NCI-H2081 treated with DMSO at 0.1 percent for 48 hours (cell line): ENCODE measurements around the gene GNB1L.

ENCODE experiments used
- DNase-seq: peaks from one replicate; lab custom pipeline; 2025; lab: John Stamatoyannopoulos, UW

Gene GNB1L

GRCh38 chr22:19808873-19809478, 45.7 kb downstream of the GNB1L start:
- no peak for DNase-seq

- DNase-seq: no peak
These were observed 46.5 kb downstream of the GNB1L start for GRCh38 chr22:19807914-19808872.

DNA sequence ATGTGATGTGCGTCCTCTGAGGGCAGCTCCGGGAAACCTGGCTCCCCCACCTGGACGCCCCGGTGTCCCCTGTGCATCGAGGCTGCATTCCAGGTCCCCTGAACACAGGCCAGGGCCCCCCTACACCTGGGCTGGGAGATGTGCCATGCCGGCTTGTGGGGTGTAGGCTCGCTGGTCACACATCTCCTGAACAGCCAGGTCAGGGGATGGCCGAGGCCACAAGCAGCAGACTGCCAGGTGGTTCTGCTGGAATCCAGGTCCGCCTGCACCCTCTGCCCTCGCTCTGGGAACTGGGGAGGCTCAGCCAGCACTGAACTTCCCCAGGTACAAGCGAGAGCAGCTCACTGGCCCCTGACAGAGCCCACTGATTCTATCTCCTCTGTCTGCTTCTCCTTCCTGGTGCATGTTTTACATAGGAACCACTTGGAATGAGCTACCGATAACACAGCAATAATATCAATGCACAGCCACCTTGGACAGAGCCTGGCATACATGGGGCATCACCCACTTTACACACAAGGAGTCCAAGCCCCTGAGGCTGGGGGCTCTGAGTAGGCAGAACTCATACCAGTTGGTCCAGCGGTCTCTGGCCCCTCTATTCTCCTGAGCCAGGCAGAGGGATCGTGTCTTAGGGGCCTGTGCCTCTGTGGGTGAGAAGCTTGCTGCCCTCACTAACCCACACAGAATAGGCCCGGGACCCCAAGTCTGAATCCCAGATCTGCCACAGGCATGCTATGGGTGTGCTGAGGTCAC, 47.3 kb downstream of the GNB1L start:
- DNase-seq: no peak

DNA sequence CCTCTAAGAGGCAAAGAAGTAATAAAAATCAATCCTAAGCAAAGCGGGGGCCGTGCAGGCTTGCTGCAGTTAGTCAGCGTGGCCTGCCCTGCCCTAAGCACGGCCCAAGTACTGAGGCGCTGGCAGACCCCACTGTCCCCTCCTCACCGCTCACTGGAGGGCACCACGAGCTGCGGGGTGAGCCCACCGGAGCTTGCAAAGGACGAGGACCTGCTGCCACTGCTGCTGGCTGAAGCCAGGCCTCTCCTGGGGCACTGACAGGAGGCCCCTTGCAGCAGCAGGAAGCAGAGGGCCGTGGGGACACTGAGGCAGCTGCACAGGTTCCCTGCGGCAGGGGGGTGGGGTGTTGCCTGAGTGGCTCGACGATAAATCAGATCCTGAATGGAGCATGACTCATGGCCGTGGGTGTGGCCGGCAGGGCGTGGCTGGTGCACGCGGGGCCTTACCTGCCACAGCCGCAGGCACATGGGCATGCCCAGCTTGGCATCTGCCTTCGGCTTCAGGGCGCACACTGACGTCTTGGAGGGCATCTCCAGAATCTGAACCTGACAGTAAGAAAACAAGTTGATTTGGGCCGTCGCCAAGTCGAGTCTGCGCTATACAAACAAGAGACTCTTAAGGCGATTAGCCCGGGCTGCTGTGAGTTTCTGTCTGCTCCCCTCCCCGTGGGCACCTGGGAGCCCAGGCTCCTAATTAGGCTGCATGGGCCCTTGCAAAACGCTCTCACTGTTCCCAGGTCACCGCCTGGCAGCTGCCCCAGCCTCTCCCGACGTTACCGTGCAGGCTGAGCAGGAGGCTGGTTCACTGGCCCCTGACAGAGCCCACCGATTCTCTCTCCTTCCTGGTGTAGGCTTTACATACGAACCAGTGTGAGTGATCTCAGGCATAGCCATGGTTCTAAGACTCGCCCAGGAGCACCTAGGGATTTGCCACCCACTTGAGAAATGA, 48.2 kb downstream of the GNB1L start:
- DNase-seq: no peak

DNA sequence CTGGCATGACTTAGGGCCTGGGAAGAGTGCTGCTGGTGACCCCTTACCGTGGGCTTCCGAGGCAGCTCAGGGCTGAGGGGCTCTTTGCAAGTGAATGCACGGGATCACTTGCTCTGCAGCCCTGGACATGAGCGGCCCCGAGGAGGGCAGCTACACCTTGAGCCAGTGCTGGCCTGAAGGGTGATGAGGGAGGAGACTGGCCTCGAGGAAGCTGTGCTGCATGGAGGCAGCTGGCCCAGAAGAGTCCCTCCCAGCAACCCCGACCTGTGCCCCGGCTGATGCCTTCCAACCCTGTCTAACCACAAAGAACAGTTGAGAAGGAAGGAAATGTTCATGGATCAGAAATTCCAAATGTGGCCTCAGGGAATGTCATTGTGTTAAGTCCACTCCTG, 48.9 kb downstream of the GNB1L start:
- no peak for DNase-seq

- no peak for DNase-seq
These were observed 50.9 kb downstream of the GNB1L start for GRCh38 chr22:19803736-19804267.

GRCh38 chr22:19802894-19803735, 51.6 kb downstream of the GNB1L start:
- no peak for DNase-seq

DNA sequence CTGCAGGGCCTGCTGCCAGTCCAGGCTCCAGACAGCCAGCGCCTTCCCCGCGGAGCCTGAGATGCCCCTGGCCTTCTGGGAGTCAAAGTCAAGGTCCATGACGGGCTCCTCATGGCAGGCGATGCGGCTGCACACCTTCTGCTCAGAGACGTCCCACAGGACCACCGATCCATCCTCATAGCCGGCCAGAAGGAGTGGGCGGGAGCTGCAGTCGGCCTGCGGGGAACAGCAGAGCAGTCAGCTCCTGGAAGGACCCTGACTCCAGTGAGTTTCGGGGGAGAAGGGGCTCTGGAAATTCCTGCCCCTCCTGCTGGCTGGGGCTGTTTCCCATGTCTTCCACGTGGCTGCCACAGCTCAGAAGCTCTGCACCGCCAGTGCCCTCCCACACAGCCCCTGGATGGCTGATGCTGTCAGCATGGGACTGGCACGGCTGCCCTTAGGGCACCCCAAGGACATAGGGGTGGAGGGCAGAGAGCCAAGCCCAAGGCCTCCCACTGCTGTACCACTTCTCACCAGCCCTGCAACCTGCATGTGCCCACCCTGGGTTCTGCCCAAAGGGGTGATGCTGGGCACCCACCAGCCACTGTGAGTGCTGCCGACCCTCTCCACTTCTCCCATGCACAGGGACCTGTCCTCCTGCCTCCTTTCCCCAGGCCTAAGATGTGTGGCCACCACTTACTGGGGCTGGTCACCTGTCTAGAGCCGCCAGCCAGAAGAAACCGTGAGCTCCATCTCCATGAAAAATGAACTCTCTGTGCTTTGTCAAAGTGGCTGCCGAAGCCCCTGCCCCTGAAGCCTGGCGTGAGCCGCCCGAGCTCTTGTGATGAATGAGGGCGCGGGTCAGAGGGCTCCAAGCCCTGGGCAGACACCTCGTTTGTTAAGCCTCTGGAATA, 52.4 kb downstream of the GNB1L start:
- DNase-seq: no peak

DNA sequence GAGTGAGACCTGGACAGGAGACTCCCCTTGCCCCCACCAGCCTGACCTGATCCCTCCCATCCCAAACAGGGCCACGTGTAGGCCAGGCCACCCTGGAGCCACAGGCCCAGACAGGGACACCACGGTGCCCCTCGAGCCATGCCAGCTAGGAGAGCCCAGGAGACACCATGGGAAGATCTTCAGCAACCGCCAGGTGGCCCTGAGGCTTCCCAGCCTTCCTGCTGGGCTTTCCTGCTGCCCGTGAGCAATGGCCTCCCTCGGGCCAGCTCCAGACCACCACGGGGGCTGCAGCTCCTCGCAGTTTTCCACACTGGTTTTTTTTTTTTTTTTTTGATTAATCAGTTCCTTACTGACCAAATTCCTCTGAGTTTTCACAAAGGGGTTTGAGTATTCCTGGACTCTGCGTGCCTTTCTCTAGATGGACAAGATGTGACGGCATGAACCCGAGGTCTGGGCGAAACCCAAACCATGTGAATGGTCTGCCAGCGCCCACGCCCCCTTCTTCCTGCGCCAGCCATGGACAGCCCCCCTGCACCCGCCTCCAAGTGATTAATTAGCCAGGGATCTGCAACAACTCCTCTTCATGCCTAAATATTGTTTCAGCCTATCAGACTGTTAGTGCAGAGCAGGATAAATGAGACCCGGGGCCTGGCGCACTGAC, 53.2 kb downstream of the GNB1L start:
- DNase-seq: no peak

DNA sequence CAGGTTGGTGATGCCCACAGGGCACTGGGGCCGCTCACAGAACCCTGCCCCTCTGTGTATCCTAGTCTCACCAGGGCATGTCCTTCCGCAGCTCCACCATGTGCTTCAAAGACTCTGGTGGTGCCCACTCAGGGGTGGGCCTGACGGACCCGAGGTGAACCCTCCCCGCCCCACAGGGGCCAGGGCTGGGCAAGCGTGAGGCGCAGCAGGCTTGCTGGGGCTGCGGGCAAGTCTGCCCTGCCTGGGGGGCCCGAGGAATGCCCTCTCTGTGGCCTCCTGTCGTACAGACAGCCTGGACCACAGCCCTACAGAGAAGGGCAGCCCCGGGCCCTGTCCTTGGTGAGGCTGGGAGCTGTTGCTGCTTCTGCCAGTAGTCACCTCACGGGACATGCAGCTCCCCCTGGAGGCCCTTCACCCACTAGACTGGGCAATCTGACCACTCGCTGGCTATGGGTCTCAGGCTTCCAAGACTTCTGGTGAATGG, 53.9 kb downstream of the GNB1L start:
- no peak for DNase-seq

DNA sequence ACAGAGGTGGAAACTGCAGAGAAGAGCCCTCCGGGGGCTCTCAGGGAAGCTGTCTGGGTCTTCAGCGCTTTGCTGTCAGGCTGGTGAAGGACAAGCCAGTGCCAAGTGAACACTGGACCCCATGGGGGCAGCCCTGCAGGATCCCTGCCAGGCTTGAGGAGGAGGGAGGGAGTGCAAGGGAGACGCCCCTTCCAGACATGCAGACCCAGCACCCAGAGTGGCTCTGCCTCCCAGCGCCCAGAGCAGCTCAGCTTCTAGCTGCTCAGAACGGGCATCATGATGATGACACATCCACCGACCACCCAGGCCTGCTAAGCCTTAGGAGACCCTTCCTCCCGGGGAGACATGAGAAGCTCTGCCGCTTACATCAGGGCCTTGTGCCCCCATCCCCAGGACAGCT, 54.4 kb downstream of the GNB1L start:
- no peak for DNase-seq

DNA sequence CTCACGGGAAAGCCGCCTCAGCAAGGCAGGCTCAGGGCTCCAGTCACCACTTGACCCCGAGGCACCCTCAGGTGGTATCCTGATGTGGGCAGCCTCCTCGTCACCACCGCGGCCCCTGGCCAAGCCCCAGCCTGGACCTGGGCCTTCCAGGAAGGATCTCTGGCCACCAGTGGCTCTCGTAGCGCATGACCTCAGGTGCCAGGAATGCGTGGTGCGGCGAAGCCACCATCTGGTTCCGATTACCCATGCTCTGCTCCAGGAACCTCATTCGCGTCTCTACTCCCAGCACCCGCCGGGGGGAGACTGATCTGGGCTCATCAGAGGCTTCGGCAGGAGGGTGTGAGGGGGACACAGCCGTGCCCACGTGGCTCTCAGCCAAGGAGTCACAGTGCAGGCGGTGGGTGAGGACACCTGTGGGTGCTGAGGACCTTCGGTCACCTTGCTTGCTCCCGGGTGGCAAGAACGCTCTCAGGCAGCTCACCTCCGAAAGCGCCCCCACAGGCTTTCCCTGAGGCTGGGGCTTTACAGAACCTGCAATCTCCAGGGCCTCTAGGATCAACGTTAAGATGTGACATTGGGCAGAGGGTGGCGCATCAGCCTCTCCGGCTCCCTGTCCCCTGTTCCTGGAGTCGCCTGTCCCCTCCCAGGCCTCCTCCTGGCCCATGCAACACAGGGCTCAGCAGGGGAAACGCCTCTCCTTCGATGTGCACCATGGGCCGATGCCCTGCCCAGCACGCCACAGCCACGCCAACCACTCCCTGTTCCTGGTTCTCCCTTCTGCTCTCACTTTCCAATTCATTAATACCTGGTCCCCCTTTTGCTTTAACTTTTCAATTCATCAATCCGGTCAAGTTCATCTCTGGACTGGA, 55.1 kb downstream of the GNB1L start:
- no peak for DNase-seq

- DNase-seq: no peak
These were observed 55.8 kb downstream of the GNB1L start for GRCh38 chr22:19798891-19799293.

GRCh38 chr22:19798003-19798665, 56.5 kb downstream of the GNB1L start:
- no peak for DNase-seq

- no peak for DNase-seq
These were observed 57.3 kb downstream of the GNB1L start for GRCh38 chr22:19797086-19798002.

- DNase-seq: no peak
These were observed 58.5 kb downstream of the GNB1L start for GRCh38 chr22:19796160-19796559.
